HFFc6 (cell line): Measurements from ENCODE around the gene JAKMIP2. TPM values are rescaled to one million over a fixed set of nuclear protein-coding genes. Genes with fewer than 3 reads are reported as not detected.

ENCODE experiments used
- DNase-seq: peaks from one replicate; pipeline ENCODE4 v3.0.0-alpha.2; 2018
- H3K27ac Mint-ChIP-seq: 2 replicates; pipeline ENCODE4 v1.8.0; 2020; ENCODE audit warnings: mild to moderate bottlenecking, mixed read lengths
- H3K27me3 Mint-ChIP-seq: 2 replicates; pipeline ENCODE4 v1.8.0; 2021; ENCODE audit warnings: mild to moderate bottlenecking, moderate library complexity, mixed read lengths; ENCODE audit not compliant: insufficient read depth
- H3K36me3 Mint-ChIP-seq: 2 replicates; pipeline ENCODE4 v1.8.0; 2021; ENCODE audit warnings: low read depth, mixed read lengths
- H3K4me1 Mint-ChIP-seq: 2 replicates; pipeline ENCODE4 v1.8.0; 2020; ENCODE audit warnings: low read depth, mixed read lengths
- H3K4me3 Mint-ChIP-seq: 2 replicates; pipeline ENCODE4 v1.8.0; 2020; ENCODE audit warnings: mild to moderate bottlenecking, moderate library complexity, mixed read lengths
- H3K9me3 Mint-ChIP-seq: 2 replicates; pipeline ENCODE4 v1.8.0; 2020; ENCODE audit warnings: mild to moderate bottlenecking, mixed read lengths
- CTCF ChIP-seq: fragments of 200-600 bp; sonication (generic); IDR thresholded peaks from 2 replicates; pipeline ENCODE4 v1.5.0; 2021; ENCODE audit warnings: antibody characterized with exemption, mild to moderate bottlenecking
- total RNA-seq, 6 experiments: library from RNA; stranded (reverse); fragmentation: NEBNext Ultra II Directional; extraction: Animal tissue kit (Norgen Biotek cat#: 25700); gene quantifications; 2 replicates in 1 of 6; 3 replicates in 5 of 6; pipeline ENCODE4 v1.2.3, GENCODE V29; 2021

Gene JAKMIP2
- total RNA-seq, 6 experiments from 2014 or later, result not detected

- Mint-ChIP-seq H3K9me3 (no peaks in the 10 kb centered on the region), H3K4me1 (no peaks in the 10 kb centered on the region), H3K4me3 (no peak overlapping the region), H3K36me3 (no peaks in the 10 kb centered on the region), H3K27me3 (peaks cover 13% of the 10 kb centered on the region), H3K27ac (no peak overlapping the region)
- TF ChIP-seq CTCF, result peak; percentile 82
- peak; percentile 55 for DNase-seq
Measured at GRCh38 chr5:147628058-147628895, 154.3 kb downstream of the JAKMIP2 start.

GRCh38 chr5:147626464-147626863 is 156.1 kb downstream of the JAKMIP2 start:
- Mint-ChIP-seq H3K27ac (no peak overlapping the region), H3K36me3 (no peaks in the 10 kb centered on the region), H3K4me3 (no peak overlapping the region), H3K9me3 (no peaks in the 10 kb centered on the region), H3K27me3 (peaks cover 10% of the 10 kb centered on the region), H3K4me1 (no peaks in the 10 kb centered on the region)
- TF ChIP-seq CTCF, result no peak
- no peak for DNase-seq

GRCh38 chr5:147621016-147621415 is 161.5 kb downstream of the JAKMIP2 start:
- H3K9me3 Mint-ChIP-seq, result no peaks in the 10 kb centered on the region
- no peak for DNase-seq
- TF ChIP-seq CTCF, result no peak
- no peaks in the 10 kb centered on the region for H3K36me3 Mint-ChIP-seq
- H3K4me3 Mint-ChIP-seq, result no peak overlapping the region
- no peak overlapping the region for H3K27ac Mint-ChIP-seq
- H3K27me3 Mint-ChIP-seq, result peaks cover 2% of the 10 kb centered on the region
- H3K4me1 Mint-ChIP-seq, result no peaks in the 10 kb centered on the region

GRCh38 chr5:147619281-147619878 is 163.1 kb downstream of the JAKMIP2 start:
- Mint-ChIP-seq H3K36me3 (no peaks in the 10 kb centered on the region), H3K27ac (no peak overlapping the region), H3K9me3 (no peaks in the 10 kb centered on the region), H3K4me3 (no peak overlapping the region), H3K4me1 (no peaks in the 10 kb centered on the region), H3K27me3 (peaks cover 2% of the 10 kb centered on the region; the same call in 1 of the 2 replicates)
- DNase-seq, result no peak
- TF ChIP-seq CTCF, result no peak

GRCh38 chr5:147617711-147618350 is 164.7 kb downstream of the JAKMIP2 start:
- Mint-ChIP-seq H3K27ac (no peak overlapping the region), H3K4me1 (no peaks in the 10 kb centered on the region), H3K4me3 (no peak overlapping the region), H3K9me3 (no peaks in the 10 kb centered on the region), H3K36me3 (no peaks in the 10 kb centered on the region), H3K27me3 (peaks cover 2% of the 10 kb centered on the region; the same call in 1 of the 2 replicates)
- no peak for DNase-seq
- no peak for TF ChIP-seq CTCF
